Duodenal mucosa (tissue), 2 donors: Measurements from ENCODE around the gene LASP1.

Source experiments
- H3K27ac ChIP-seq: one replicate; pipeline ENCODE4 v1.7.0; 2013; ENCODE audit warnings: low read depth, low read length
- H3K27me3 ChIP-seq, 2 donors: one replicate each; pipeline ENCODE4 v1.7.0; 2013; ENCODE audit warnings: low read length in 2 of 2, control low read depth in 1 of 2; ENCODE audit not compliant: insufficient read depth in 2 of 2, control insufficient read depth in 1 of 2
- H3K36me3 ChIP-seq, 2 donors: one replicate each; pipeline ENCODE4 v1.7.0; 2013; ENCODE audit warnings: low read length in 2 of 2, control low read depth in 1 of 2; ENCODE audit not compliant: insufficient read depth in 2 of 2, control insufficient read depth in 1 of 2
- H3K4me1 ChIP-seq, 2 donors: one replicate each; pipeline ENCODE4 v1.7.0; 2013; ENCODE audit warnings: low read length in 2 of 2, control low read depth in 1 of 2; ENCODE audit not compliant: insufficient read depth in 2 of 2, control insufficient read depth in 1 of 2
- H3K4me3 ChIP-seq, 2 donors: one replicate each; pipeline ENCODE4 v1.7.0; 2013; ENCODE audit warnings: low read length in 2 of 2, low read depth in 1 of 2
- H3K9ac ChIP-seq, 2 donors: one replicate each; pipeline ENCODE4 v1.7.0; 2013; ENCODE audit warnings: low read length in 2 of 2, low read depth in 1 of 2
- H3K9me3 ChIP-seq, 2 donors: one replicate each; pipeline ENCODE4 v1.7.0; 2013; ENCODE audit warnings: low read length in 2 of 2, control low read depth in 1 of 2; ENCODE audit not compliant: control insufficient read depth in 1 of 2

LASP1 gene

DNA sequence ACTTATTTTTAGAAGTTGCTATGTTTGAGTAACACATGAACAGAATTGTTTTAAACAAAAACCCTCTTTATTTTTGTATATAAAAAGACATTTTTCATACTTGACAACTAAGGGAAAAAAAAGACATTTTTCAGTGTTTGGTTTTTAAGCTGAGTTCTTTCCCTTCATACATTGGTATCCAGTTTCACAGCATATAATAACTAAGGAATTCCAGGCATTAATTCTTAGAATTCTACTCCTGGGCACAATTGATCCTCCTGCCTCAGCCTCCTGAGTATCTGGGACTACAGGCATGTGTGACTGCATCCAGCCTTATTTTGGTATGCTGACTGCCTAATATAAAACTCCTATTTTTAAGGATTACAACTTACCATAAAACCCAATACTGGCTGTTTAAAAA is 88.9 kb downstream of the LASP1 start:
- no peak overlapping the region for H3K27ac ChIP-seq
- H3K9ac ChIP-seq: no peak overlapping the region
- H3K27me3 ChIP-seq: no peaks in the 10 kb centered on the region
- H3K4me3 ChIP-seq: no peak overlapping the region
- H3K4me1 ChIP-seq: no peaks in the 10 kb centered on the region
- H3K9me3 ChIP-seq: no peaks in the 10 kb centered on the region
- H3K36me3 ChIP-seq: no peaks in the 10 kb centered on the region

DNA sequence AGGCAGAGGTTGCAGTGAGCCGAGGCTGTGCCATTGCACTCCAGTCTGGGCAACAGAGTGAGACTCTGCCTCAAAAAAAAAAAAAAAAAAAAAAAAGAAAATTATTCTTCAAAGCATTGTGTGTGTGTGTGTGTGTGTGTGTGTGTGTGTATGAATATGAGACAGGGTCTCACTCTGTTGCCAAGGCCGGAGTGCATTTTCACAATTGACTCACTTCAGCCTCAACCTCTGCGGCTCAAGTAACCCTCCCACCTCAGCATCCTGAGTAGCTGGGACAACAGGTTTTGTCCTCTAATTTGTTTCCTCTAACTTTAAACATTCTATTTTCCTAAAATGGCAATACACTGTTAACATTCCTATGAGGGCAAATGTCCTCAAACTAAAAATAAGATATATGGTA is 89.7 kb downstream of the LASP1 start:
- H3K27ac ChIP-seq: no peak overlapping the region
- no peak overlapping the region for H3K9ac ChIP-seq
- no peaks in the 10 kb centered on the region for H3K9me3 ChIP-seq
- H3K27me3 ChIP-seq: no peaks in the 10 kb centered on the region
- H3K36me3 ChIP-seq: no peaks in the 10 kb centered on the region
- no peaks in the 10 kb centered on the region for H3K4me1 ChIP-seq
- no peak overlapping the region for H3K4me3 ChIP-seq

DNA sequence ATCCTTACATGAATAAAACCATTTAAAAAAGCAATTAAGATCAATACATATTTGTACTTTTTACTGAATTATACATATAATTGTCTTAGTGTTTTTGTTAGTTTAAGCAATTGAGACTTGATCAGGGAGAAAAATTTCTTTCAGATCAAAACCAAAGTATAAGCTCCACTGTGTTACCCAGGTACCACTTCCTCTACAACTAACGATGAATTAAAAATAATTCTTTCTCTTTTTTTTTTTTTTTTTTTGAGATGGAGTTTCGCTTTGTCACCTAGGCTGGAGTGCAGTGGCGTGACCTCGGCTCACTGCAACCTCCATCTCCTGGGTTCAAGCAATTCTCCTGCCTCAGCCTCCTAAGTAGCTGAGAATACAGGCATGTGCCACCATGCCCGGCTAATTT is 90.5 kb downstream of the LASP1 start:
- no peaks in the 10 kb centered on the region for H3K27me3 ChIP-seq
- no peak overlapping the region for H3K27ac ChIP-seq
- no peaks in the 10 kb centered on the region for H3K9me3 ChIP-seq
- H3K4me1 ChIP-seq: no peaks in the 10 kb centered on the region
- H3K9ac ChIP-seq: no peak overlapping the region
- no peaks in the 10 kb centered on the region for H3K36me3 ChIP-seq
- H3K4me3 ChIP-seq: no peak overlapping the region

DNA sequence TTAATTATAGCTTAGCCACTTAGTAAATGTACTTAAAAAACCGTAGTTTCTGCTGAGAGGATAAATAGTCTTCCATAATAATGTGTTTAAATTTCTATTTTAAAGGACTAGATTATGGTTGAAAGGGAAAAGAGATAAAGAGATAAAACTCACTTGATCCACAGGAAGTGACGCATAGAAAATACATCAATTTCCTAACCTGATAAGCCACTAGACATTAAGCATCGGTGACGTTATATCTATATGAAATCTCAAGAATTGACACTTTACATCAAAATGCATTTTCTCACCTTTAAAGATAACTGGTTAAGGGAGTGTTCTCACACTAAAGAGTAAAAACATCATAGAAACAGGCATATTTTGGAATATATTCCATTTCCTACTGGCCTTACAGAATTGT is 91.6 kb downstream of the LASP1 start:
- H3K27me3 ChIP-seq: no peaks in the 10 kb centered on the region
- H3K9ac ChIP-seq: no peak overlapping the region
- H3K4me1 ChIP-seq: no peaks in the 10 kb centered on the region
- no peak overlapping the region for H3K4me3 ChIP-seq
- no peaks in the 10 kb centered on the region for H3K9me3 ChIP-seq
- no peaks in the 10 kb centered on the region for H3K36me3 ChIP-seq
- no peak overlapping the region for H3K27ac ChIP-seq

DNA sequence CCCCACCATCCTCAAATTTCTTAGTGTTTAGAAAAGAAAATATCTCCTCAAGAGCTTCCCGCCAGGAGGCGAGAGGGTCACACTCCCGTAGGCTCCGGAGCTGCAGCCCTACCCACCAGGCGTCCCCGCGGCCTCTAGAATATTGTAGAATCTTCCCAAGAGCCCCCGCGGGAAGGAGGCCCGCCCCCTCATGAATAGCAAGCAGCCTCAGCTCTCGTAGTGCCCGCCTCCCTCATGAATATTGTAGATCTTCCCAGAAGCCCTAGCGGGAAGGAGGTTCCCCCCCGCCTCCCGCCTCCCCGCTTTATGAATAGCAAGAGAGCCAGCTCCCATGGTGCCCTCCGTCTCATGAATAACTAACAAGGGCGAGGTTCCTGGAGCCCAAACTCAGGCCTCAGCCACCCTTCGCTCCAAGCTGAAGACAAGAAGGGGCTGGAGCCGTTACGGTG is 97.5 kb downstream of the LASP1 start, which contains the start of gene FBXO47:
Gene FBXO47, minus strand, starts transcription at position 114 of the 449 bp plus-strand sequence. CDS start 4,378 bp downstream, outside the sequence.
- H3K4me1 ChIP-seq: peaks cover 3 to 4% of the 10 kb centered on the region in 2 donors

DNA sequence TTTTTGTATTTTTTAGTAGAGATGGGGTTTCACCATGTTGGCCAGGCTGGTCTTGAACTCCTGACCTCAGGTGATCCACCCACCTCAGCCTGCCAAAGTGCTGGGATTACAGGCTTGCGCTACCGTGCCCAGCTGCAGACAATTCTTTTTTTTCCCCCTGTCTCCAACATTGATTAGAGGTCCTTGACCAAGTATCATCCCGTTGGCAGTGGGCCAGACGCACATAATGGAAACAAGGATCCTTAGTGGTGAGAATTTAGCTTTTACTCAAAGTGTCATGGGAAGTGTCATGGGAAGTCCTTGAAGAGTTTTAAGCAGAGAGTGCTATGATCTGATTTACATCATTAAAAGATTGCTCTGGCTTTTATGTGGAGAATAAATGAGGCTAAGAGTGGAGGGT is 99.4 kb downstream of the LASP1 start:
- no peak overlapping the region for H3K27ac ChIP-seq
- H3K9me3 ChIP-seq: no peaks in the 10 kb centered on the region
- no peak overlapping the region for H3K9ac ChIP-seq
- H3K27me3 ChIP-seq: no peaks in the 10 kb centered on the region
- H3K4me1 ChIP-seq: peaks cover 3 to 4% of the 10 kb centered on the region in 2 donors
- H3K36me3 ChIP-seq: no peaks in the 10 kb centered on the region
- no peak overlapping the region for H3K4me3 ChIP-seq

More for the DNA sequence above, 97.5 kb downstream of the LASP1 start, which contains the start of gene FBXO47:
- Histone ChIP-seq H3K27ac (peak within 1 kb of the TSS; percentile 59), H3K9me3 (no peaks in the 10 kb centered on the region), H3K27me3 (no peaks in the 10 kb centered on the region), H3K4me3 (peak within 1 kb of the TSS; percentile 56 to 60), H3K36me3 (no peaks in the 10 kb centered on the region), H3K9ac (peak within 1 kb of the TSS; percentile 64 to 79)

DNA sequence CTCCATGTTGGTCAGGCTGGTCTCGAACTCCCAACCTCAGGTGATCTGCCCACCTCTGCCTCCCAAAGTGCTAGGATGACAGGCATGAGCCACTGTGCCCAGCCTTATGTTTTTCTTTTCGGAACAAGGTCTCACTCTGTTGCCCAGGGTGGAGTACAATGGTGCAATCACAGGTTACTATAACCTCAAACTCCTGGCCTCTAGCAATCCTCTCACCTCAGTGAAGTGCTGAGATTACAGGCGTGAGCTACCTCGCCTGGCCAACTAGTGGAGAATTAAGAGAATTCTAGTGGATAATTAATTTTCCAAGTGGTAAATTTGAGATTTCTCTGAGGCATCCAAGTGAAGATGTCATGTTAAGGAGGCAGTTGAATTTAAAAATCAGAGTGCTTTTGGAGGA is 100.3 kb downstream of the LASP1 start:
- H3K4me3 ChIP-seq: no peak overlapping the region
- no peaks in the 10 kb centered on the region for H3K27me3 ChIP-seq
- no peaks in the 10 kb centered on the region for H3K36me3 ChIP-seq
- H3K9ac ChIP-seq: no peak overlapping the region
- no peak overlapping the region for H3K27ac ChIP-seq
- H3K4me1 ChIP-seq: peaks cover 3 to 4% of the 10 kb centered on the region in 2 donors
- H3K9me3 ChIP-seq: no peaks in the 10 kb centered on the region

DNA sequence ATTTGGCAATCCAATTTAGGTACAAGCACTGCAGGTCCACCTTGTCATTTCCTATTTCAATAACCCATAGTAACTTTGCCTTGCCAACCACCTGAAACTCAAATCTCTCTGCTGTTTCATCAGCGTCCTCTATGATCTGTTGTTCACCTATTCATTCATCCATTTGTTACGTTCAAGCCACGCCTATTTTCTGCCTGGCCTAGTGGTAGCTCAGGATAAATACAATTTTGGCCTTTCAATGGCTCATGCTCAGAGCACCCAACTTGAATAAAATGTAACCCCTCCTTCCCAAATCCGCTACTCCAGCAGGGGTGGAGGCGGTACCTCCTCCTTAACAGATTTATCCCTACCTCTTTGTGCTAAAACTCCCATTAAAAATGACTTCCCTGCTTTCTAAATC is 100.9 kb downstream of the LASP1 start:
- no peaks in the 10 kb centered on the region for H3K27me3 ChIP-seq
- H3K4me3 ChIP-seq: no peak overlapping the region
- no peaks in the 10 kb centered on the region for H3K9me3 ChIP-seq
- H3K36me3 ChIP-seq: no peaks in the 10 kb centered on the region
- H3K9ac ChIP-seq: no peak overlapping the region
- H3K4me1 ChIP-seq: peaks cover 3 to 4% of the 10 kb centered on the region in 2 donors
- no peak overlapping the region for H3K27ac ChIP-seq
